Astrocyte (in vitro differentiated cells and primary cell): ENCODE results near the gene EID2B.

ENCODE experiments used
- CTCF ChIP-seq: IDR thresholded peaks from 2 replicates; pipeline ENCODE4 v1.5.1; 2011; ENCODE audit warnings: low read depth, mild to moderate bottlenecking, inconsistent platforms, low read length, moderate library complexity; ENCODE audit not compliant: insufficient read depth
- EZH2 ChIP-seq: IDR thresholded peaks from 2 replicates; pipeline ENCODE4 v1.6.1; 2012; ENCODE audit warnings: mild to moderate bottlenecking, low read length, inconsistent platforms; ENCODE audit not compliant: insufficient read depth

DNA sequence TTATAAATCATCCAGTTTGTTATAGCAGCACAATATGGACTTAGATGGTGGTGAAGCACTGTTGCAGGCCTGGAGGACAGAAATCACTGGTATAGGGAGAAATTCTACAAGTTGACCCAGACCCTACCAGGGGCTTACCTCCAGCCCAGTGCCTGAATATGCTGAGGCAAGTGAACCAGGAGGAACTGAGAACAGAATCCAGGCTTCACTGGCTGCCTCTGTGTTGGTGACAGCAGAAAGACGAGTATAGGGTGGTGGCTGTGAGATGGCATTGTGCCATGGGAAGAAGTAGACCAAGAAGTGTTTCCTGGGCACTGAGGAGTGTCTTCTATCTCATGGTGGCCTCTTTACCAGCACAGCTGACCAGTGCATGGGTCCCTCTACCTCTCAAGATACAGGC, 23.2 kb upstream of the EID2B start:
- TF ChIP-seq CTCF (no peak), EZH2 (no peak)
